ENCODE results near the gene CDH2. TPM values are rescaled to one million over a fixed set of nuclear protein-coding genes. Genes with fewer than 3 reads are reported as not detected.

Gene CDH2
- total RNA-seq, 1 experiment from 2014 or later: 36.2 TPM

- Histone ChIP-seq H3K79me2 (ENCODE audit: insufficient read depth, low read length) (no peaks in the 10 kb centered on the region; the same call in 1 of the 2 replicates), H2AFZ (ENCODE audit: low read length) (no peak overlapping the region), H2BK12ac (ENCODE audit: insufficient read length, low read depth, low read length) (no peak overlapping the region), H4K5ac (ENCODE audit: insufficient read length, low read depth, low read length) (no peak overlapping the region), H2BK120ac (ENCODE audit: low read depth, low read length, poor library complexity, severe bottlenecking) (no peak overlapping the region), H3K9ac (ENCODE audit: extremely low read depth, insufficient read length, low read length) (no peak overlapping the region), H3K56ac (ENCODE audit: insufficient read length, low read depth, low read length) (no peak overlapping the region), H2BK20ac (ENCODE audit: low read depth, low read length, poor library complexity, severe bottlenecking) (no peak overlapping the region), H2BK5ac (ENCODE audit: insufficient read length, low read length) (no peak overlapping the region), H3K4ac (ENCODE audit: low read depth, low read length) (no peak overlapping the region), H3K4me2 (ENCODE audit: insufficient read depth, insufficient read length, low read length) (no peak overlapping the region), H3T11ph (ENCODE audit: low read length) (no peak overlapping the region), H3K4me1 (ENCODE audit: insufficient read depth, low read length) (peaks cover 19% of the 10 kb centered on the region), H2BK15ac (ENCODE audit: low read depth, low read length) (no peak overlapping the region), H4K20me1 (ENCODE audit: control insufficient read depth, insufficient read depth, insufficient read length) (no peaks in the 10 kb centered on the region), H3K23me2 (ENCODE audit: insufficient read length, low read depth, low read length, poor library complexity, severe bottlenecking) (no peaks in the 10 kb centered on the region), H3K23ac (ENCODE audit: insufficient read length, low read depth, low read length) (no peak overlapping the region), H3K27ac (ENCODE audit: insufficient read length, low read depth, low read length) (no peak overlapping the region), H3K9me3 (ENCODE audit: control insufficient read depth, low read depth, low read length) (no peaks in the 10 kb centered on the region), H3K27me3 (ENCODE audit: insufficient read depth, low read length) (no peaks in the 10 kb centered on the region), H4K91ac (ENCODE audit: insufficient read length, low read depth, low read length) (no peak overlapping the region), H4K8ac (replicated peaks; ENCODE audit: insufficient read length, low read depth, low read length) (no peak overlapping the region), H2AK5ac (ENCODE audit: insufficient read length, low read length) (no peak overlapping the region), H3K79me1 (ENCODE audit: insufficient read depth, low read depth, low read length, poor library complexity, severe bottlenecking) (no peaks in the 10 kb centered on the region), H3K14ac (ENCODE audit: insufficient read depth, low read length) (no peak overlapping the region), H3K18ac (ENCODE audit: insufficient read length, low read depth, low read length) (no peak overlapping the region)
- no peak for TF ChIP-seq CTCF (conservative IDR thresholded peaks at IDR 0.05)
- Mint-ChIP-seq H3K4me3 (no peak overlapping the region), H3K27me3 (ENCODE audit: low read depth) (no peaks in the 10 kb centered on the region), H3K9me3 (no peaks in the 10 kb centered on the region), H3K4me1 (peaks cover 30 to 47% of the 10 kb centered on the region in 2 experiments), H3K27ac (no peak overlapping the region), H3K36me3 (ENCODE audit: insufficient read depth in 1 of 3, low read depth in 3 of 3) (no peaks in the 10 kb centered on the region)
- no CpG with 5 or more reads among the region's 3 CpGs for WGBS (ENCODE audit: extremely low coverage, insufficient read length, low lambda C conversion rate)
- no peak for DNase-seq
These were observed 133.3 kb downstream of the CDH2 start for GRCh38 chr18:28043631-28044030.
